ENCODE data around the gene R3HDM4.

R3HDM4 gene

GRCh38 chr19:929203-929890 is 16.3 kb upstream of the R3HDM4 start:
- no peak for DNase-seq

DNA sequence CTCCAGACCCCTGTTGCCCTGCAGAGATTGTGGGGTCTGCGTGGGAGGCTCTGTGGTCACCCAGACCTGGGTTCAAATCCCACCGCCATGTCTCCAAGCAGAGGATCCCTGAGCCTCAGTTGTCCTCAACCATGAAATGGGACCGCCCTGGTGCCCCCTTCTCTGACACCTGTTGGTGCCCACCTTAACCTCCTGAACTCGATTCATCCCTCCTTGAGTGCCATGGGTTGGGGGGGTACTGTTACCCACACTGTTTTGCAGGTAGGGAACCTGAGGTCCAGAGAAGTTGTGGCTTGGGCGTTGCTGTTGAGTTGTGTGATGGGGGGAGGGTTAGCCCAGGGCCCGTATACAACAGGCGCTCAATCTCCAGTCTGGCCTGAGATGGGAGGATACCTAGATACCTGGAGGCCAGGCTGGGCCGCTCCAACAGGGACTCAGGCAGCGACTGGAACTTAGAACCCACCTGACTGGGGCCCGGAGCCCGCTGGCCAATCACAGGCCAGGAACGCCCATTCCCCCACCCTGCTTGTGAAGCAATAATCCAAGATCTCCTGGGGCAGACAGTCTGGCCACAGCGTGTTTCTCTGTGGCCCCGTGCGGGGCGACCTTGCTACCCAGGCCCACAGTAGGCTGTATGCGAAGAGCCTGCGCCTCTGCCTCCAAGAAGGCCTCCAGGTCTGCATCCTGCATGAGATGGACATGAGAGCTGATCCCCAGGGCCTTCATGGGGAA is 15.6 kb upstream of the R3HDM4 start:
- DNase-seq = no peak

DNA sequence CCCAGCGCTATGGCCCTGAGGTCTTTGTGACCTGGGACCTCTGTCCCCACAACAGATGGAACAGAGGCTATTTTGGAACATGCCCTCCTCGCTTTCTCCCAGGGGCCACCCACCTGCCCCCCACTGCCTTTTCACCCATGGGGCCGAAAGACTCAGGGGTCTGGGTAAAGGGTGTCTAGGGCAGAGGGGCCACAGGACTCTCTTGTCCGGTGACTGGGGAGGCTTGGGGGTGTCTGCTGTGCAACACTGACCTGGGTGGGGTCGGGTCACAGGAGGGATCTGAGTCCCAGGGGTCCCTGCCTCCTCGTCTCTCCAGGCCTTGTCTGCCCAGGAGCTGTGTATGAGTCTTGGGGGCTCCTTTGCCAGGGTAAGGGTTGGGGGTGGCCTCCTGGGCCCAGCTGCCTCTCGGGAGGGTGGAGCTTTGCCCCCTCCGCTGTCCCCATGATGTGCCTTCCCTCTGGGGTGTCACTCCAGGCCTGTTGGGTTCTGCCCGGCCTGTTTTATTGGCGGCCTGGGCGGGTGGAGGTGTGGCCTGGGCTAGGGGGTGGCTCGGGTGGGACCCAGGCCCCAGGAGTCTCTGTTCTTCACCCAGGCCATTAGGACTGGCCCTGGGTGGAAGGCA is 14.9 kb upstream of the R3HDM4 start:
- DNase-seq = no peak

GRCh38 chr19:927351-927779 is 14.3 kb upstream of the R3HDM4 start:
- no peak for DNase-seq

DNA sequence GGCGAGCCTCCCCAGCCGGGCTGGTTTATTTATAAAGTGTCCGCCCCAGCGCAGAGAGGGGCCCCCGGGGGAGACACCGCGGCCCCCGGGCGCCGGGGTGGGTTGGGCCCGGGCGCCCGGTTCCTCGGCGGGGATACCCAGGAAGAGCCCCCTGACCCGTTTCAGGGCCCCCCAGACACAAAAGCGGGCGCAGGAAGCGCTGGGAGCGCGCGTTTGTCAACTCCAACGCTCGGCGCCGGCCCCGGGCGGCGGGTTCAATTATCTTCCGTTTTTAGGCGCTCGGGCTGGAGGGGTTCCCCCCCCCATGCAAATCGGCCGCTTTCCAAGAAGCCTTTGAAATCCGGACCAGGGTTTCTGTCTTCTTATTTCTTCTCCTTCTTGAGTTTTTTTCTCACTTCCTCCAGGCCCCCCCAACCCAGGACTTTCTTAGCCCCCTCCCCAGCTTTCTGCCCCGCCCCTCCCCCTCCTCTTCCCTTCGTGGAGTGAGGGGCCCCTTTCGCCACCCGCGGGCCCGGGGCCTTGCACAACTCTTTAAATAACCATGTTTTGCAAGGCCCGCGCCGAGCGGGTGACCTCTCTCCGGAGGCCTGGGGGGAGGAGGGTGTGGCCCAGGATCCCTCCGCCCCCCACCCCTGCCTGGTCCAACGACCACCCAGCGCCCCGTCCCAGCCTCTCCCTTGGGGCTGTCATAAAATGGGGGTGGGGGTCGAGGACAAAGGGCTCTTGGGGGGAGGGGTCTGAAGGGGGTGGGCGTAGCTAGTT is 13.8 kb upstream of the R3HDM4 start:
- DNase-seq = peak; percentile 89

- no peak for DNase-seq
Measured at GRCh38 chr19:926323-926588, 13.2 kb upstream of the R3HDM4 start.

DNA sequence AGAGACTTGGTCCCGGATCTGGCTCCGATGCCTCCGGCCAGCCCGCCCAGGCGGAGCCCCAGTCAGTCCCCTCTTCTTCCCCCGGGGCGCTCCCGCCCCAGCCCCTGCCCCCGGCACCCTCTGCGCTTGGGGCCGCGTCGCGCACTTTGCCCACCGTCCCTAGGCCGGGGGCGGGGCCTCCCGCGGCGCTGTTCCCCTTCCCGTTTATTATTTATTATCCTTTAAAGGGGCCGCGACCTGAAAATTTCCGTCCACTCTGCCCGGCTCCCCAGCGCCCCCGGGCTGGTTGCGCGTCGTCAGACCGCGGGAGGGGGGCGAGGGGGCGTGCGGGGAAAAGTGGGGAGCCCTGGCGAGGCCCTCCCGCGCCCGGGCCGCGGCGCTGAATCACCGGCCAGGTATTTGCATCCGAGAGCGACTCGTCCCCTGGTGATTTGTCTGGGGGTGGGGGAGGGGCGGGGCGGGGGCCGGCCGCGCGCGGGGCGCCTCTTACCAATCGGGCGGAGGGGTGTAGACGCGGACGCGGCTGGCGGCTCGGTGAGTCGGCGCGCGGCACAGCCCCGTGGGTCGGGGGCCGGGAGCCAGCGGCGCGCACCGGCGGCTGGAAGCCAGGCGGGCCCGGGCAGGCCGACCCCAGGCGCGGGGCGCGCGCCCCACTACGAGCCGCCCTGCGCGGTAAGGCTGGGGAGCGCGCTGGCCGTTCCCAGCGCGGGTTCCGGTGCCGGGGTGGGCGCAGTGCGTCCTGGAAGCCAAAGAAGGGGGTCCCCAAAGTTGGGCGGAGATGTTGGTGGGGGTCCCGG is 12.7 kb upstream of the R3HDM4 start, which contains the start of gene ARID3A:
Gene ARID3A, plus strand, starts transcription at position 510 of the 797 bp plus-strand sequence. CDS start 3,494 bp downstream, outside the sequence.
- DNase-seq = peak; percentile 79

DNA sequence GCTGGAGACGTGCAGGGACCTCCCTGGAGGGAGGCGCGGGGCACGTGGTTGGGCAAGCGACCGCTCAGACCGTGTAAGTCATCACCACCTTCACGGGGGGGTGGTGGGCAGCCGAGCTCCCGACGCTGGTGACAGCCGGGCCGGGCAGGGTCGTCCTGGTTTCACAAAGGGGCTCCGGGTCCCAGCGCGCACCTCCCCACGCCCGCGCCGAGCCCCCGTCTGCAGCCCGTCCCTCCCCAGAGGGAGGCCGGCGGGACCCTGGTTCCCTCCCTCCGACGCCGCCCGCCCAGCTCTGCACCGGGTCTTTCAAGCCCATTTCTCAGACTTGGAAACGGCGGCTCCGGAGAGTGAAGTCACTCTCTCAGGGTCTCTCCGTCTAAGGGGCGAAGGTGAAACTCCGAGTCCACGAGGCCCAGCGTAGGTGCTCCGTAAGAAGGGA is 12.1 kb upstream of the R3HDM4 start:
- DNase-seq = peak; percentile 68

DNA sequence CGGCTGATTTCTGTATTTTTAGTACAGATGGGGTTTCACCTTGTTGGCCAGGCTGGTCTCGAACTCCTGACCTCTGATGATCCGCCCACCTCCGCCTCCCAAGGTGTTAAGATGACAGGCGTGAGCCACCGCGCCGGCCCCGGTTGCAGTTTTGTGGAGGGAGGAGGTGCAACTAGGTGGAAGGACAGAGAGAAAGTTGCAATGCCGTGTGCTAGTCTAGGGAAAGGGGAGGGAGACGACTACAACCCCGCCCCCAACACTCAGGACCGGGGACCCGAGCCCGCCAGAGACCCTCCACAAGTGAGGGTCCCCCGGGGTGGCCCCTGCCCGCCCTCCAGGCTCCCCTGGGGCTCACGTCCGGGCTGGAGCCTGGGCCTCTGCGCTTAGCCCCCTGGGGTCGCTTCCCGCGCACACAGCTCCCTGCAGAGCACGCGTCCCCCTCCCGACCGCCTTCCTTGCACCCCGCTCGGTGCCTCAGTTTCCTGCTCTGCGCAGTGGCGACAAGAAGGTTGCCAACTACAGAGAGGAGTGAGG is 11.6 kb upstream of the R3HDM4 start:
- no peak for DNase-seq

DNA sequence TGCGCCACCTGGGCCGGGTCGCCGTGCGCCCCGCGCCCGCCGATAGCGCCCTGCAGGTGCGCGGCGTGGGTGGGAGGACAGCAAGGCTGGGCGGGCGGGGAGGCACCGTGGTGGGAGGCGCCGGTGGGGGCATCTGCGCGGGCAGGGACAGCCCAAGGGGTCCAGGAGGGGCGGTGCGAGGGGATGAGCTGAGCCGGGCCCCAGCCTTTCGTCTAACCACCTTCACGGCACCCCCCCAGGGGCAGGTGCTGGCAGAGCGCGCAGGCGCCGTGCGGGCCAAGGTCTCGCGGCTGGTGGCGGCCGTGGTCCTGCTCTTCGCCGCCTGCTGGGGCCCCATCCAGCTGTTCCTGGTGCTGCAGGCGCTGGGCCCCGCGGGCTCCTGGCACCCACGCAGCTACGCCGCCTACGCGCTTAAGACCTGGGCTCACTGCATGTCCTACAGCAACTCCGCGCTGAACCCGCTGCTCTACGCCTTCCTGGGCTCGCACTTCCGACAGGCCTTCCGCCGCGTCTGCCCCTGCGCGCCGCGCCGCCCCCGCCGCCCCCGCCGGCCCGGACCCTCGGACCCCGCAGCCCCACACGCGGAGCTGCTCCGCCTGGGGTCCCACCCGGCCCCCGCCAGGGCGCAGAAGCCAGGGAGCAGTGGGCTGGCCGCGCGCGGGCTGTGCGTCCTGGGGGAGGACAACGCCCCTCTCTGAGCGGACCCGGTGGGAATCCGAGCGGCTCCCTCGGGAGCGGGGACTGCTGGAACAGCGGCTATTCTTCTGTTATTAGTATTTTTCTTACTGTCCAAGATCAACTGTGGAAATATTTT is 7.2 kb upstream of the R3HDM4 start:
- DNase-seq = no peak

- no peak for DNase-seq
Measured at GRCh38 chr19:919199-920050, 6.4 kb upstream of the R3HDM4 start.

GRCh38 chr19:918481-919198 is 5.6 kb upstream of the R3HDM4 start:
- no peak for DNase-seq

DNA sequence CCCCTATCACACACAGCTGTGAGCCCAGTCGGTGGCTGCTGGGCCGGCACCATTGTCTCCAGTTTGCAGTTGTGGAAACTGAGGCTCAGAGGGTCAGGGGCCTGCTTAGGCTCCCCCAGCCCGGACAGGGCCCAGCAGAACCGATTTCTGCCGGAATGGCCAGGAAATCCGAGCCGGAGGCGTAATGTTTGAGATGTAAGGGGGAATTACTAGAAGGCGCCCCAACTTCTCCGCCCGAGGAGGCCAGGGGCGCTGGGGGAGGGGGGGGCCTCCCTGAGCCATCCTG is 5.1 kb upstream of the R3HDM4 start:
- no peak for DNase-seq

- peak; percentile 33 for DNase-seq
Measured at GRCh38 chr19:917323-918151, 4.5 kb upstream of the R3HDM4 start, which contains the start of gene KISS1R. KISS1R (plus strand) TSS chr19:917333; CDS start chr19:917503, 170 bp downstream.

- no peak for DNase-seq
Measured at GRCh38 chr19:916645-917322, 3.8 kb upstream of the R3HDM4 start.

DNA sequence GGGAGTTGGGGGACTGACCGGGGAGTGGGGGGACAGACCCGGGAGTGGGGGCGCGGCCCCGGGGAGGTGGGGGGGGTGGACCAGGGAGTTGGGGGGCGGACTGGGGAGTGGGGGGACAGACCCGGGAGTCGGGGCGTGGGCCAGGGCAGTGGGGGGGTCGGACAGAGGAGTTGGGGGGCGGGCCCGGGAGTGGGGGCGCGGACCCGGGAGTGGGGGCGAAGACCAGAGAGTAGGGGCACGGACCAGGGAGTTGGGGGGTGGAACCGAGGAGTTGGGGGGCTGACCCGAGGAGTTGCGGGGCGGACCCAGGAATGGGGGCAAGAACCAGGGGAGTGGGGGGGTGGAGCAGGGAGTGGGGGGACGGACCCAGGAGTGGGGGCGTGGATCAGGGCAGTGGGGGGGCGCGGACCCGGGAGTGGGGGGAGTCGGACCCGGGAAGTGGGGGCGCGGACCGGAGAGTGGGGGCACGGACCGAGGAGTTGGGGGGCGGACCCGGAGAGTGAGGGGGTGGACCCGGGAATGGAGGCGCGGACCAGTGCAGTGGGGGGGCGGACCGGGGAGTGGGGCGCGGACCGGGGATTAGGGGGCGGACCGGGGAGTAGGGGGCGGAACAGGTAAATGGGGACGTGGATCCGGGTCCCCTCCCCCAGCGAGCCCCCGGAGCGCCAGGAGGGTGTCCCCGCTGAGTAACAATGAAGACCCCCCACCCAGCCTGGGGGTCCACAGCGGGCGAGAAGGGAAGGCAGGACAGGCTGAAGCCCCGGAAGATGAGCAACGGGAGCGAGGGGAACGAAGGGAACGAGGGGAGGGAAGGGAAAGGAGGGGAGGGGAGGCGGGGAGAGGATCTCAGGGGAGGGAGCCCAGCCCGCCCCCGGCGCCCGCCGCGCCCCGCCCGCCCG is 589 bp downstream of the R3HDM4 start:
- no peak for DNase-seq

Measured in inflammatory macrophage treated with lipopolysaccharide for 4 hours (primary cell).